ENCODE measurements around the gene ZNF580.

- TF ChIP-seq, protein P1, sequence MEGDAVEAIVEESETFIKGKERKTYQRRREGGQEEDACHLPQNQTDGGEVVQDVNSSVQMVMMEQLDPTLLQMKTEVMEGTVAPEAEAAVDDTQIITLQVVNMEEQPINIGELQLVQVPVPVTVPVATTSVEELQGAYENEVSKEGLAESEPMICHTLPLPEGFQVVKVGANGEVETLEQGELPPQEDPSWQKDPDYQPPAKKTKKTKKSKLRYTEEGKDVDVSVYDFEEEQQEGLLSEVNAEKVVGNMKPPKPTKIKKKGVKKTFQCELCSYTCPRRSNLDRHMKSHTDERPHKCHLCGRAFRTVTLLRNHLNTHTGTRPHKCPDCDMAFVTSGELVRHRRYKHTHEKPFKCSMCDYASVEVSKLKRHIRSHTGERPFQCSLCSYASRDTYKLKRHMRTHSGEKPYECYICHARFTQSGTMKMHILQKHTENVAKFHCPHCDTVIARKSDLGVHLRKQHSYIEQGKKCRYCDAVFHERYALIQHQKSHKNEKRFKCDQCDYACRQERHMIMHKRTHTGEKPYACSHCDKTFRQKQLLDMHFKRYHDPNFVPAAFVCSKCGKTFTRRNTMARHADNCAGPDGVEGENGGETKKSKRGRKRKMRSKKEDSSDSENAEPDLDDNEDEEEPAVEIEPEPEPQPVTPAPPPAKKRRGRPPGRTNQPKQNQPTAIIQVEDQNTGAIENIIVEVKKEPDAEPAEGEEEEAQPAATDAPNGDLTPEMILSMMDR (IDR thresholded peaks at IDR 0.05), result no peak
- TF ChIP-seq POLR2A (IDR thresholded peaks at IDR 0.05) (no peak), POLR2AphosphoS5 (IDR thresholded peaks at IDR 0.05) (no peak)
These were observed 48.3 kb upstream of the ZNF580 start for GRCh38 chr19:55592391-55593090.

All from upper lobe of left lung (tissue), 4 donors.